ENCODE measurements around the gene NPAS2. TPM values are rescaled to one million over a fixed set of nuclear protein-coding genes. Genes with fewer than 3 reads are reported as not detected.

The NPAS2 gene
- total RNA-seq, 1 donor, result under 0.01 TPM

GRCh38 chr2:100879296-100879695, 59.4 kb downstream of the NPAS2 start:
- no peak for DNase-seq (ENCODE audit: low read depth in 2 of 3, low spot score in 2 of 3)

GRCh38 chr2:100880036-100880435, 60.1 kb downstream of the NPAS2 start:
- no peak for DNase-seq (ENCODE audit: low read depth in 2 of 3, low spot score in 2 of 3)

- DNase-seq (ENCODE audit: low read depth in 2 of 3, low spot score in 2 of 3), result no peak
Measured at GRCh38 chr2:100880730-100881129, 60.8 kb downstream of the NPAS2 start.

DNA sequence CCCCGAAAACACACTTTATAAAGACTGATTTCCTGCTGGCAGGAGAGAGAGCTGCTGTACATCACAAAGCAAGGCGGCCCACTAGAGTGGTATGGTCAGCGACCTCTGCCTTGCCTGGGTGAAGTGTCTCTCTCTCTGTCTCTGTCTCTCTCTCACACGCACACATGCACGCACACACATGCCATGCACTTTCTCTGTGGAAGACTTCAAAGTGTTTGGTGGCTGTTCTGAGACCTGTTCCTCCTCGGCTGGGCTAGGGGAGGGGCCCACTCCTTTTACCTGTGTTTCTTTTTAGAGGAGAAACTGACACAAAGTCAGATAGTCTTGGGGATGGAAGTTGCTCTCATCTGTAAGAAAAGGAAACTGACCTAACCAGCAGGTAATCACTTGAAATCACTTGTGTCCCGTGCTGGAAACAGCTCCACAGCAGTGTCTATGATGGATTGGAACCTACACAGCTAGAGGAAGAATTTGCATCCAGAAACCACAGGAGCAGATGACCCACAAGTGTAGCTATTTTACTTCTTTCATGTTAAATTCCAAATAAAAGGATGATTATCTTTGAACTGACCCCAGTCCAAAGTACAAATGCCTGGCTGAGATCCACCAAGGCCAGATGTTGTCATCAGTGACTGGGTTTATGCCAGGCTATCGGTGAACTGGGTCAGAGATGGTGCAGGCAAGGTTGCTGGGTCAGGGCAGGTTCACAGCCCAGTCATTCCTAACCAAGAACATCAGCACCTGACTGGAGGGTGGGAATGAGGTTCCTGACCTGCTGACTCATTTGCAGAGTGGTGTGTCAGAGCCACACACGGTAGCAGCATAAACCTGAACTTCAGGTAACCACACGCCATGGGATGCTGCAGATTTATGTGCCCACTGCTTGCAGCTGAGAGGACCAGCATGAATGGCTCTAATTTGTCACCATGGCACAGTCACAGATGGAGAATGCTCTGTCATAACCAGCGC, 63.0 kb downstream of the NPAS2 start:
- DNase-seq (ENCODE audit: low read depth in 2 of 3, low spot score in 2 of 3), result no peak

- DNase-seq (ENCODE audit: low read depth in 2 of 3, low spot score in 2 of 3), result no peak
Measured at GRCh38 chr2:100884145-100884621, 64.2 kb downstream of the NPAS2 start.

- no peak for DNase-seq (ENCODE audit: low read depth in 2 of 3, low spot score in 2 of 3)
Measured at GRCh38 chr2:100886085-100886484, 66.1 kb downstream of the NPAS2 start.

DNA sequence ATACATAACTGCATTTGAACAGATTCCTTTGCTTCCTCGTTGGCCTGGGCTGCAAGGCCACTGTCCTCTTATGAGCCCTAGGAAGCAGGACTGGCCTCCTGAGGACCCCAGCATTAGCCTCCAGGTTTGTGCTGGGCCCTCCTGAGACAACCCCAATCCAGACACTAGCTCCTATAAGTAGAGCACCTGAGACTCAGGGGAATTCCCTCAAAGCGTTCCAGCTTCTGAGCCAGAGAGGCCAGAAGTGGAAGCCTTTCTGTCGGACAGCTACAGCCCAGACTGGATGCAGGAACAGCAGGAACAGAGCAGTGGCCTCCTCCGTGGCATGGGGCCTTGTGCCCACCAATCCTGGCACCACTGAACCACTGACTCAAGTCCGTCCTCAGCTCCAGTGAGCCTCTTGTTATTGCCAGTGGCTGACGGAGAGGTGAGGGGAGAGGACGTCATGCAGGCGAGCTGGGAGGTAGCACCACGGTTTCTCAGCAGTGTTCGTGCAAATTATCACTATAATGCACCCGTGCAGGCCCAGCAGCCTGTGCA, 67.2 kb downstream of the NPAS2 start:
- DNase-seq (ENCODE audit: low read depth in 2 of 3, low spot score in 2 of 3), result no peak

GRCh38 chr2:100887713-100888495, 68.0 kb downstream of the NPAS2 start:
- no peak for DNase-seq (ENCODE audit: low read depth in 2 of 3, low spot score in 2 of 3)

DNA sequence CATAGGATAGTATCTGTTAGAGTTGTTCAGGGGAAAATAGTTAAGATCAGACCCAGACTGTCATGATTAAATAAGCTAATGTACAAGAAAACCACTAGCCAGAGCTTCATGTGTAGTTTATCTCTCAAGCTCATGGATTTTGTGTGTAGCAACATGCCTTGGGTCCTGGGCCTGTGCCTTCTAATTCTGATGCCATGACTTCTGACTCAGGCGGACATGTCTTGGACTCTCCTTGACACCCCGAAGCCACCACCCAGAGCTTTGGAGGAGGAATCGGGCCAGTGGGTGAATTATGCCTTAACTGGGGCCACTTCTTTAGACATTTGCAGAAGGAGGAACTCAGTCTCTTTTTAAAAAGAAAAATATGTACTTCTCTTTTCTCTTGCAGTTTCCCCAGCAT, 68.7 kb downstream of the NPAS2 start:
- no peak for DNase-seq (ENCODE audit: low read depth in 2 of 3, low spot score in 2 of 3)

DNA sequence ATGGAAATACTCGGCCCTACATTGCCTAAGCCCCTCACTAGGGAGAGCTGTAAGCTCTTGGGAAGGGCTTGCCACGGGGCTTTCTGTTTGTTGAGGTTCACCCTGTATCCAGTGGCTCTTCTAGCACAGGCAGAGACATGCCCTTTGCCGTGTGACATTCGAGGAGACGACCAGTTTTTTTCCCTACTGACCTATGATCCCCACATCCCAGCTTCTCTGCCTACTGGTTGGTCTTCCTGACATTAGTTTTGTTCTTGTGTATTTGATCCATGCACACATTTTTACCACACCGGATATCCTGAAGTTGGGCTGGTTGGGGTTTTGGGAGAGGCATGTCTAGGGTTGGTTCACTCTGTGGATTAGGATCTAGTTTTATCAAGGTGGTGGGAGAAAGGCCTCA, 69.3 kb downstream of the NPAS2 start:
- DNase-seq (ENCODE audit: low read depth in 2 of 3, low spot score in 2 of 3), result no peak

DNA sequence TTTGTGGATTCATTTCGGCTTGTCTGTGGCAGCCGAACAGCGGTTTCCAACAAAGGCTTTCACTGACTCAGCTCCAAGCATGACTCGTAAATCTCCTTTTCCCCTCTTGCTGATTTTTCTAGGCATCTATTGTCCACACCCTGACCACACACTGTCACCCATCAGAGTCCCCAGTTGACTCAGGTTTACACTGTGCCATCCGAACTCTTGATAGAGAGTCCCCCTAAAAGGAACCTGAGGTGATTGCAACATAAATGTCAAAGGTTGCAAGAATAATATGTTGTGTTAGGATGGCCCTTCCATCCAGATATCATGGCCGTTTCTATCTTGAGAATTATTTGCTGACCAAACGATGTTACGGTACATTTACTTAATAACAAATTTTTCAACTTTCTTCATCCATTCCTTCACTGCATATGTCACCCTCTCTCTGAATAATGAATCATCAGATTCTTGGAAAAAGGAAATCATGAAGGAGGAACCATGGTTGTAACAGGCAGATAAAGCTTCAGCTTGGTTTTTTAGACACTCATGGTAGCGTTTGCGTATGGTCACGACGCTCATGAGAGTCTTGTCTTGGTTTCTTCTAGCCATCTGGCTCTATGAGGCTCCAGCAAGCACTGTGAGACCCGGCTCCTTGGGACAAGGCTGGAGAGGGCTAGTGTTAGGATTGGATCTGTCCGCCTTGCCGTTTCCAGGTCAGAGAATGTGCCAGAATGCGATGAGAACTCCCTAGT, 72.1 kb downstream of the NPAS2 start:
- peak in 1 of 3 donors; percentile 3 for DNase-seq (ENCODE audit: low read depth in 2 of 3, low spot score in 2 of 3)

DNA sequence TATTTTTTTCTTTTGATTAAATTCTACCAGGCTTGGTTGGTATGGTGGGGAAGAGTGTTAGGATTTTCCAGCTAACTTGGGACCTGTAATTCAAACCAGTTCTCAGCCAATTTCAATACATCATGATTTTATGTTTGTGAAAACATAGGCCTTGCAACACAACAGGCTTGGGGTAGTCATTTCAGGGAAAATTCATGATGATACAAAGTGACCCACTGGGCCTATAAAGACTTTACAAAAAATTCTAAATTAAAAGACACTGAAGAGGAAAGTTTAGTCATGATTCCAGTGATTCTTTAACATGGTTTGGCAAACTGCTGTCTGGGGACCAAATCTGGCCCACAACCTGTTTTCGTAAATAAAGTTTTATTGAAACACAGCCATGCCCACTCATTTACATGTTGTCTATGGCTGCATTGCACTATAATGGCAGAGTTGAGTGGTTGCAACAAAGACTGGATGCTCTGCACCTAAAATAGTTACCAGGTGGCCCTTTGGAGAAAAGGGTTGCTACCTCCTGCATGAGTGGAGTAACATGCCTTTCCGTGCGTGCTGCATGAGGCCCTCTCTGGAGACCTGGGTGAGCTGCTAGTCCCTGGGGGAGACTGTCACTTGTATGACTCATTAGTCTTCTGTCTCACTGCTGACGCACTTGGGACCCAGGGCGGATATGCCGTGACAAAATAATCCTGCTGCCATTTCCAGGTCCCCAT, 73.6 kb downstream of the NPAS2 start:
- no peak for DNase-seq (ENCODE audit: low read depth in 2 of 3, low spot score in 2 of 3)

DNA sequence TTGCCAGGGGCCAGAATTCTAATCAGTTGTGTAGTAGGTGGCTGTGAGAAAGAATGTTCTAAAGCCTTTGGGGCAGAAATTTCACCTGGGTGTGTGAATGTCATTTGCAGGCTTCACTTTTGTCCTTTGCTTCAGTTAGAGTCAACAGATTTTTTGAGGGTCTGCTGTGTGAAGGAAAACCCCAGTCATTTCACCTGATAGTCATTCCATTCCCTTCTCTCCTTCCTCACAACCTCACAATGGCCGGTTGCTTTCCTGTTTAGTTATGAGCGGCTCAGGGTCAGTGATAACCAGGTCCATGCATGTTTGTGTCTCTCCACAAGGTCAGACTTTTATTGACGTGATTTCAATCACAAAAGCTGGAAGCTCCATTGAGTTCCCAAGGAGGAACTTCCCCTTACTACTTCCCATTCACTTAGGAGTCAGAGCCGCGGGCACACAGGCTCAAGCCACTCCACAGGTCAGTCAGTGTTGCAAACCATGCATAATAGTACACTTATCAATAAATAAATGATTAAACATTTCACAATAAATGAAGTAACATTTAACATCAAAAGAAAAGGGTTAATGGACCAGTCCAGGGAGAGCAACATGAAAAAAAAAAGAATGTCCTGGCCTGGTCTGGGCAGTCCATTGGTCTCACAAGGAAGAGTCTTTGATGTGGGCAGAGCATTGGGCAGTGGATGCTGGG, 74.3 kb downstream of the NPAS2 start:
- no peak for DNase-seq (ENCODE audit: low read depth in 2 of 3, low spot score in 2 of 3)

DNA sequence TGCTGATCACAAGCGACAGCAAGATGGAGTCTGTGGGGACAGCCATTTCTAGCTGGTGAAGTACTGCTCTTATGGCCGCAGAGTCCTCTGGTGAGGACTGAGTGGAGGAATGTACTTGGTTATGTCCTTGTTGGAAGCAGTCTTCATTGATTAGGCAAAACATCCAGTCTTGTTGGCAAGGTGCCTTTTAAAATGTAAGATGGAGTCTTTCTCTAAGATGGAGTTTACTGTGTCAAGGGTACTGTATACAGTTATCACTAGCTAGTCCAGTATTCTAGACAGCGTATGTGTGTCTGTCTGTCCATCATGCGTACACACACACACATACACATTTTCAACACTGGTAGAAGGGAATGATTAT, 74.8 kb downstream of the NPAS2 start:
- no peak for DNase-seq (ENCODE audit: low read depth in 2 of 3, low spot score in 2 of 3)

DNA sequence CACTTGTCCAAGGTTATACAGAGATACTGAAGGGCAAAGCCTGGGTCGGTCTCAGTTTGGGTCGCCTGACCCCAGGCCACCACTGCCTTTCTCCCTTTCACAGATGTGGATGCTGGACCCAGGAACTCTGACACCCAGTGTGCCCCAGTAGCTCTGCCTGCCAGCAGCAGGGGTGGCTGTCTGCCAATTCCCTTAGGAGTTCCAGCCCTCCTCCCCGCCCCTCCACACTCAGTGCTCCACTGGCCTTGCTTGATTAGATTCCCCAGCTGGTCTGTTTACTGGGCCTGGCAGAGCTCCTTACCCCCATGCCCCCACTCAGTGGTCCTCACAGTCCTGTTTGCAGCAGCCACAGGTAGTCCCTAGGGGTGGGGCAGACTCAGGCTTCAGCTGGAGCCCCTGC, 75.5 kb downstream of the NPAS2 start:
- DNase-seq (ENCODE audit: low read depth in 2 of 3, low spot score in 2 of 3), result no peak

DNA sequence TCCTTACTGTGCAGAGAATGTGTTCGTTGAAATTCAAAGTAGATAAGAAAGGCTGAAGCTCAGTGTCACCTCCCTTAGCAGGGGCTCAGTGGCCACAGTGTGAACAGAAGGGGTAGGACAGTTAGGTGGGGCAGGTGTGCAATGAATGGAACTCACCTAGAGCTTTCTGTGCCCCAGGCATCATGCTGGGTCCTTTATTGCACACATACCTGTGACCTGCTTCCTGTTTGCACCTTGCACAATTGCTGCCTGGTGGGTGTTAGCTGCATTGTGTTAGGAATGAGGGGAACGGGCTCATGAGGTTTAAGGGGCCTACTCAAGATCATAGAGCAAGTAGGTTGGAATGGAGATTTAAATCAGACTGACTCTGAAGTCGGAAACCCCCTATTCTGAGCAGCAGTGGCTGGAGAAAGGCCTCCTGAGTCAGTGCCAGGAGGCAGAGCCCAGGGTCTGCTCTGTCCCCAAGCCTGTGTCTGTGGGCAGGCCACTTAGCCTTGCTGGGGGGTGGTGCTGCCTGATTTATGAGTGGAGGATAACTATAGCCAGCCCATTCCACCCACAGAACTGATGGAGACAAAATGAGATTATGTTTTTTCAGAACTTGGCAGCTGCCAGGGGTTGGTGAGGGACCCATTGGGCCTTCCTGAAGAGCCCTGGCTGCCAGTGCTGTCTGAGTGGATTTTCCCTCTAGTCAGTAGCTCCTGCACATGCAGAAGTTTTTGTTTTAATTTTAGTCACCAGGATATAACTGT, 76.2 kb downstream of the NPAS2 start:
- DNase-seq (ENCODE audit: low read depth in 2 of 3, low spot score in 2 of 3), result no peak

GRCh38 chr2:100898035-100898665, 78.2 kb downstream of the NPAS2 start:
- DNase-seq (ENCODE audit: low read depth in 2 of 3, low spot score in 2 of 3), result no peak

- DNase-seq (ENCODE audit: low read depth in 2 of 3, low spot score in 2 of 3), result no peak
Measured at GRCh38 chr2:100900156-100900795, 80.3 kb downstream of the NPAS2 start.
